GM21526 (cell line): ENCODE results near the gene FBXL4.
"Not testable (repeated sequence)": the region's sequence is repeated elsewhere in the genome, so short reads cannot be mapped to it uniquely, and the experiment has no call there.

ENCODE experiments used
- ATAC-seq: cut with Tn5 transposase; IDR thresholded peaks from one replicate; pipeline ENCODE4 v1.9.1; 2021; ENCODE audit warnings: moderate library complexity; ENCODE audit not compliant: unreplicated experiment, low FRiP score

The FBXL4 gene

DNA sequence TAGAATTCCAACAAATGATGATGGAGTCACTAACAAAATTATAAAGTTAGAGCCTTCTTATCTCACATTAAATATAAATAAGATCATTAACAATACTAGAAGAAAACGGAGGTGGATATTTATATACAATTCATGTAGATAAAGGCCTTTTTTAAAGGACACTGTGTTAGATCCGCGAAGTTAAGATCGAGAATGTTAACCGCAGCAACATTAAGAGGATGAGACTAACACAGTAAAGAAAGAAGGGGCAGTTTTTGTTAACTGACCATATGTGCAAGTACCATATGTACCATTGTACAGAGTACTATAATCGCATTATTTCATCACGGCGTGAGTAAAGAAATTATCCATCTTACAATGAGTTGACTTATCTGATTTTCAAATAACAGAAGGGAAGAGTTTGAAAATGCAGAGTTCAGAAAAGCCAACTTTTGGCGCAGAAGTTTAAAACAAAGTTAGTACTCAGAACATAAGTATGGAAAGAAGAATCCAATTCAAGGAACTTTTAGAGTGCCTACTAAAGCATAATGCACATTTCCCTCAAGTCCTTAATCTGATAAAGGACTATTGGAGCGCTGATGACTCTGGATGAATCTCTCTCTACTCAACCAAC, 1.4 kb downstream of the FBXL4 start:
- no peak for ATAC-seq

DNA sequence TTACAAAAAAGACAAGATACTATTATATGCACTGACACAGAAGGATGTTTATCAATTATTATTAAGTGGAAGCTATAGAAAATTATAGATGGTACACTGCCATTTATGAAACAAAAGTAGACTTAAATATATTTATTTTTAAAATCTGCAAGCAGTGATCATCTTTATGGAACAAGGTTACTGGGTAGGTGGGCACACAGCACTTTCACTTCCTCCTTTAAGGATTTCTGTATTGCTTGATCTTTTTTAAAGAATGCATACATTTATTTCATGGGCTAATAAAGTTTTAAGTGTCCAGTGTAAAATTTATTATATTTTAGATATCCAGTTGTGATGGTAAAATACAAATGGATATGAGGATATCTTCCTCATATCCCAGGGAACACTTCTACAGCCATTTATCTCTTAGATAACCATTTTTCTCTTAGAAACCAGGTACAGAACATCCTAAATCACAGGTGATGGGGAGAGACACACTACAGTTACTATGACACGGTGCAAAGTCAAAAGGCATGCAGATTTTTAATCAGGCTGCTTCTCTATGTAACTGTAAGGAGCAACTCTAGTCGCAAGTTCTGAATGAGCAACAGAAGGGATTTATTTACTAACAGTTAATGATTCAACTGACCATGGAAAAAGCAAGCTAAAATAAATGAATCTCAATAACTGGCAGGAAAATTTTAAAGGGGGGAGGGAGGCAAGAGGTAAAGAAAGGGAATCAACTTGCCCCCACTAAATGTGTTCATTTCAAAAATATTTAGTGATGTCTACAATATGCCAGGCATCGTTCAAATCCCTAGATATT, 2.2 kb downstream of the FBXL4 start:
- ATAC-seq, result no peak

DNA sequence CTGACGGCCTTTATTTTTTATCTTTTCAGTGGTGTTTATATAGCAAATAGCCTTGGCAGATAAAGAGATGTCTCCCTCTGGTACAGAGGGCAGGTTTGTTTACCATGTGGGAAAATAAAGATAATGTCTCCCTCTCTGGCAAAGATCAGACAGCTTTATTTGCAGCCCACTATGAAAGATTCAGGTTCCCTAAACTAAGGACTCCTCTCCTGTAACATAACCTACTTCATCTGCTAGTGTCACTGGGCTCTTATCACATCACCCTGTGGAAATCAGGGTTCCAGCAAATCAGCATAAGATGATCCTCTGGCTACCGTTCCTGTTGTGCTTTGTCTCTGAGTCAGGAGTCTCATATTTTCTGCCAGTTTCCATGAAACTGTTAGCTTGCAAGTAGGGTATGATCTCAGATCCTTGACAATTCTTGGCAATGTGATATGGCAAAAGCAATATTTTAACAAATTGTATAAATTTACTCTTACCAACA, 3.1 kb downstream of the FBXL4 start:
- ATAC-seq, result no peak

DNA sequence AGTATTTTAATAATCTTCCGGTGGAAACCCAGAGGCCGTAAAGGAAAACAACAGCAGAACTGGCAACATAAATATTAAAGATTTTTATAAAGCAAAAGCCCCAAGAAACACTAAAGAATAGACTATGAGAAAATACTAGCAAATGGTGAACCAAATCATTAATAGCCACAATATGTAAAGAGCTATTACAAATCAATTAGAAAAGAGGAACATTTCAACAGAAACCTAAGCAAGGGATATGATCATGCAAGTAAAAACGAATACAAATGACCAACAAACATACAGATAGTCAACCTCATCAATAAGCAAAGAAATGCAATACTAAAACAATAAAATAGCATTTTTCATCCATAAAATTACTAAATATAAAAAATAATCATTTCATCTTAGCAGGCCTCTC, 3.6 kb downstream of the FBXL4 start:
- no peak for ATAC-seq

DNA sequence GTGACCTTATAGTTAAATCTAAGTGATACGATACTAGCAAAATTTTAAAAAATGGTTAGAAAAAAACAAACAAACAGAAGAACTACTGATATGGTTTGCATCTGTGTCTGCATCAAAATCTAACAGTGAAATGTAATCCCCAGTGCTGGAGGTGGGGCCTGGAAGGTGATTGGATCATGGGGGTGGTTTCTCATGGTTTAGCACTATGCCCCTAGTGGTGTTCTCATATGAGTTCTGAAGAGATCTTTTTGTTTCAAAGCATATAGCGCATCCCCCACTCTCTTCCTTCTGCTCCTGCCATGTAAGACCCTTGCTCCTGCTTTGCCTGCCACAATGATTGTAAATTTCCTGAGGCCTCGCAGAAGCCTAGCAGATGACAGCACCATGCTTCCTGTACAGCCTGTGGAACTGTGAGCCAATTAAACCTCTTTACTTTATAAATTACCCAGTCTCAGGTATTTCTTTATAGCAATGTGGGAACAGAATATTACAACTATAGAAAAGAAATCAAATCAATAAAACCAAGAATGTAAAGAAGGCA, 5.4 kb downstream of the FBXL4 start:
- no peak for ATAC-seq

DNA sequence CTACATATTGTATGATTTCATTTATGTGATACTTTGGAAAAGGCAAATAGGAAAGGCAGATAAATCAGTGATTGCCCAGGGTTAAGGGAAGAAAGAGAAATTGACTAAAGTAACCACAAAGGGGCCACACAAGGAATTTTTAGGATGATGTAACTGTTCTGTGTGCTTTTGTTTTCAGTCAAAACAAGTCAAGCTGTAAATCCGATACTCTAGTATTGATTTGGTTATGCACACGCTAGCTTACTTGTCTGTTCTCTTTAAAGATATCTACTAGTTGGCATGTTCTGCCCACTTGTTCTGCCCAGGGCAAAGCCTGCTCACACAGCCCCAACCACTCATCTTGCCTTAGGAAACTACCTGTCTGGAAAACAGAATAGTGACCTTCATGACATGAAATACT, 6.4 kb downstream of the FBXL4 start:
- no peak for ATAC-seq

DNA sequence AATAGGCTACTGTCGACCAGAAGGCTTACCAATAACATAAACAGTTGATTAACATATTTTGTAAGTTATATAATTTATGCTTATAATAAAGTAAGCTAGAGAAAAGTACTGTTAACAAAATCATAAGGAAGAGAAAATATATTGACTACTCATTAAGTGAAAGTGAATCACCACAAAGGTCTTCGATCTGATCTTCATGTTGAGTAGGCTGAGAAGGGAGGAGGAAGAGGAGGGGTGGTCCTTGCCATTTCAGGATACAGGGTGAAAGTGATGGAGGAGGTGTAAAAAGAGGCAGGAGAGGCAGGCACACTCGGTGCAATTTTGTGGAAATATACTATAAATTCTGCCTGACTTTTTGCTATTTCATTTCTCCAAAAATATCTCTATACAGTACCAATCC, 10.4 kb downstream of the FBXL4 start:
- no peak for ATAC-seq

DNA sequence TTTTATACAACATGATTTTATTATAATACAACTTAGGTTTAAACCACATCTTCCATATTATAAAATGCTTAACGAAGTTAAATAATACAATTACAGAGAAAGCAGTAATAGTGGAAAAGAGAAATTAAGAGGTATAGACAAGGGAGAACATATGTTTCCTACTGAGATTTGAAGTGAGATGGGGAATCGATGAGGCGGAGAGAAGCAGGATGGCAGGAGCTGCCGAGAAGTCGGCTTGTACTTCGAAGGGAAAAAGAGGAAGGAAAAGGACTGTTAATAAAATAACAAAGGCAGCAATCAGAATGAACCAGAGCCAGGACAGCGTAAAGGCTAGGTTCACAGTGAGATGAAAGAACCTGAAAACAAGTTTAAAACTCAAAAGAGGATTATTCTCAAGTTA, 15.4 kb downstream of the FBXL4 start:
- ATAC-seq, result no peak

DNA sequence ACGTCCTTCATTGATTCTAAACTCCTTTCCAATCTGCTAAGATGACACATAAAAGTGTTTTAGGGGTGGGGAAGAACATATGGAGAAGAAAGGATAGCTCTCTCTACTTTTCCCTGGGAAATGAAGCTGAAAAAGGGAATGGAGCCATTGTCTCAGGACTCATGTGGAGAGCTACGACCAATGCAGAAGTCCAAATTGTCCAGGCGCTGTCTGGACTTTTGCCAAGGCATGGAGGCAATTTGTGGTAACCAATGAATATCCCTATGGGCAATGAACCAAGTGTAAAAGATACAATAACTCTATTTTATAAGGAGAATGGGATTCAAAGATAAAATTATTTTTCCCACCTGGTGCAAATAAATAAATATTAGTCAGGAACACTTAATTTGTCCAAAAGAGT, 16.1 kb downstream of the FBXL4 start:
- no peak for ATAC-seq

DNA sequence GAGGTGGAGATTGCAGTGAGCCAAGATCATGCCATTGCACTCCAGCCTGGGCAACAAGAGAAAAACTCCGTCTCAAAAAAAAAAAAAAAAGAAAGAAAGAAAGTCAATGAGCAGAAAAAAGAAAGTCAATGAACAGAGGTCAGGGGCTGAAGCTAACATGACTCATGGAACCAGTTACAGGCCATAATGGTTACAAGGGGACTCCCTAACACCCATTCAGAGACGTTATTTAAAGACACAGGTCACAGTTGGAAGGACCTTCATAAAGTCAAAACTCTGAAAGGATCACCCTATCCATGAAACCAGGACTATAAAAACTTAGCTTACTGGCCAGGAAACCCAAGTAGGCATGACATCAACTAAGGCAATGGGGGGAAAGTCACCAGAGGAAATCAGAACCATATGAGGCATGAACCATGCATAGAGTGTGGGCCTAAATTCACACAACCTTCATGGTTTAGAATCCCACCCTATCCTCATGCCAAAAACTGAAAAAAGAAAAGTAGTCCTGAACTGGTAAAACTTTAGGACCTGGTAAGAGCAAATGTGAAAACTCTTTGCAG, 18.2 kb downstream of the FBXL4 start:
- ATAC-seq, result no peak

DNA sequence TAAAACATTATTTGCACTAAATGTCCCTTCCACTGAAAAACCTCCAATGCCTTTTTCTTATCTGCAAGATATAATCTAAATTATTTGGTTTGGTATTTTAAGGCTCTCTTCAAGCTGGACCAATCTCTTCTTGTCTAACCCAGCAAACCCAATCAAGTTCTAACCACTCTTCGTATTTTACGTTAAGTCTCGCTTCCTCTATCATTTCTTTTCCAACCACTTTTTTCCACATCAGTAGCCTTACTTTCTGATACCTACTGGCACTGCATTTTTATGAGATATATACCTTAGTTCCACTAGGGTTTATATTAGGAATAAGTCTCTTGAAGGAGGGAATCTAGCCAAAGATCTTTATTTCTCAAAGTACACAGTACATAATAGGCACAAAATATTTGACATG, 19.1 kb downstream of the FBXL4 start:
- ATAC-seq, result no peak

DNA sequence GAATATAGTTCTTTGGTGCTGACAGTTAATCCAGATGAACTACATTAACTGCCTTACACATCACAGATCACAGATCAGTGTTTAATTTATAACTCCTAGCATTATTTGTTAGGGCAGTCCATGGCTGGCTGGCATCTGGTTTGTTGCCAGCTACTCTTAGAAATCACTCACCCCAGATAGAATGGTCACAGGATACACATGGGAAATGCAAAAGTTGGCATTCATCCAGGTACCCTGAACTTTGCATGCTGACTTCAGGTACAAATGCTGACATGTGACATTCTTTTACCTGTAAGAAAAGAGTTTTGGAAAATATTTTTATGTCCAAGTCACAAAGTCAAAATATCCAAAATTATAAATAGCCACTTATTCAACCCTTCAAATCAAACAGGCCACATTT, 20.2 kb downstream of the FBXL4 start:
- ATAC-seq, result no peak

DNA sequence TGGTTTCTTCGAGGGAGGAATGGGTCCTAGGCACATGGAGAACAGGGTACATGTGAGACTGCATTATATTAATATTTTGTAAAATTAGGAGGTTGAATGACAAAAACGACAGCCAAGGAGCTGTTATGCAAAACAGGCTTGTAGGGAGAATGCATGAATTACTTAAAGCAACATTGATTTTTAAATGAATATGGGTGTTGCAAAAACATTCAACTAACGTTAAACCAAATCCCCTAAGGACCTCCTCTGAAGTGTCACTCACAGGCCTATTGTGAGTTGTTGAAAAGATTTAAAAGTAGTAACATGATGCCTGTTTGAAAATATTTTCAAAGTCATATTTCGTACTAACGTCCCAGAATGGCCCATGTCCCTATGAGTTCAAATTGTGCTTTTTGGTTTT, 21.9 kb downstream of the FBXL4 start:
- no peak for ATAC-seq

DNA sequence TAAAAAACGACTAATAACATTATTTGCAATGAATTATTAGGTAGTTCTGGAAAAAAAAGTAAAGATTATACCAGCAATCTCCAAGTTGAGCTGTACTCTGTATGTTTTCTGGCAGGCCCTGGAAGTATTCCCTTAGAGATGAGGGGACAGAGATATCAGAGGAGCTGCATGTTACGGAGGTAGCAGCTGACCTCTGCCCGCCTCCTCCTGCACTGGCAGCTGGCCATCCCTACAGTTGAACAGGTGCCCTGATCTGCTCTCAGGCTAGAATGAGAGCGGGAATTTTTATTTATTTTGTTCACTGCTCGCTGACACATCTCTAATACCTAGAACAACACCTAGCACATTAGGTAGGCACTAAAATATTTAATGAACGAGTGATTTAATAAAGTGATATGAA, 23.1 kb downstream of the FBXL4 start:
- no peak for ATAC-seq

DNA sequence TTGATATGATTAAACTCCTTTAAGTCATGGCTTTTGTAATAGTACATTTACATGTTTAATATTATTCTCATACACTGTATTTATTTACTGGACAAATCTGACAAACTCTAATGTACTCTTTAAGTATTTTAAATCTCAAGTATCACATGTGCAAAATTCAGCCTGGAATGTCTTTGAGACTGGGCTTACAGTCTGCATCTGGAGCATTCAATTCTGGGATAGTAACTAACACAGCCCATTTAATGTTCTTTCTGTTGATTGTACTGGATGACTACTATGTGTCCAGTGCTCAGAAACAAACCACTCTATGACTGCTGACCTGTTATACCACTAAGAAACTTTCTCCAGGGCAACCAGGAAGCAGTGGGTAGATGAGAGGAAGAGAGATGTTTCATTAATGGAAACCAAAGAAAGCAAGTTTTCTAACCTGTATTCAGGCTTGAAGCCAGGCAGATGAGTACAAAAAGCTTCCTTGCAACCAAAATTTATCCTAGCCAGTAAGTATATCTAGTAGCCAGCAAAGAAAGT, 26.8 kb downstream of the FBXL4 start:
- ATAC-seq, result peak; percentile 88

DNA sequence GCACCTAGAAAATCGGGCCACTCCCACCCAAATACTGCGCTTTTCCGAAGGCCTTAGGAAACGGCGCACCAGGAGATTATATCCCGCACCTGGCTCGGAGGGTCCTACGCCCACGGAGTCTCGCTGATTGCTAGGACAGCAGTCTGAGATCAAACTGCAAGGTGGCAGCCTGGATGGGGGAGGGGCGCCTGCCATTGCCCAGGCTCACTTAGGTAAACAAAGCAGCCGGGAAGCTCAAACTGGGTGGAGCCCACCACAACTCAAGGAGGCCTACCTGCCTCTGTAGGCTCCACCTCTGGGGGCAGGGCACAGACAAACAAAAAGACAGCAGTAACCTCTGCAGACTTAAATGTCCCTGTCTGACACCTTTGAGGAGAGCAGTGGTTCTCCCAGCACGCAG, 36.8 kb downstream of the FBXL4 start:
- ATAC-seq, result not testable (repeated sequence)

DNA sequence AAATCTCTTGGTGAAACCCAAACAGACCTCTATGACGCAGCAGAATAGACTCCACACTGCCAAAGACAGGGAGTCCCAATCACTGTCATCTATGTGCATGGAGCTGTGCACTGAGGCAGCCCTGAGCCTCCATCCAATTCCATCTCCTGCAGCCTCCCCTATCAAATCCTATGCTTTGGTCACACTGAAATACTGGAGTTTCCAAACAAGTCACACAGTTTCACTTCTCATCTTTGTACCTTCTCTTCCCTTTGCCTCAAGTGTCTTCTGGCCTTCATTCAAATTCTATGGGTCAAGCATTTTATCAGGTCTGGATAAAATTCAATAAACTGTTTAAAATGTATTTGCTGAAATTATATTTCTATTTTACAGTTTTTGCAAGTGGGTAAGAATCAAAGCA, 38.5 kb downstream of the FBXL4 start:
- ATAC-seq, result no peak

DNA sequence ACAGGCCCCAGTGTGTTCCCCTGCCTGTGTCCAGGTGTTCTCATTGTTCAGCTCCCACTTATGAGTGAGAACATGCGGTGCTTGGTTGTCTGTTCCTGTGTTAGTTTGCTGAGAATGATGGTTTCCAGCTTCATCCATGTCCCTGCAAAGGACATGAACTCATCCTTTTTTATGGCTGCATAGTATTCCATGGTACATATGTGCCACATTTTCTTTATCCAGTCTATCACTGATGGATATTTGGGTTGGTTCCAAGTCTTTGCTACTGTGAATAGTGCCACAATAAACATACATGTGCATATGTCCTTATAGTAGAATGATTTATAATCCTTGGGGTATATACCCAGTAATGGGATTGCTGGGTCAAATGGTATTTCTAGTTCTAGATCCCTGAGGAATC, 41.4 kb downstream of the FBXL4 start:
- not testable (repeated sequence) for ATAC-seq

DNA sequence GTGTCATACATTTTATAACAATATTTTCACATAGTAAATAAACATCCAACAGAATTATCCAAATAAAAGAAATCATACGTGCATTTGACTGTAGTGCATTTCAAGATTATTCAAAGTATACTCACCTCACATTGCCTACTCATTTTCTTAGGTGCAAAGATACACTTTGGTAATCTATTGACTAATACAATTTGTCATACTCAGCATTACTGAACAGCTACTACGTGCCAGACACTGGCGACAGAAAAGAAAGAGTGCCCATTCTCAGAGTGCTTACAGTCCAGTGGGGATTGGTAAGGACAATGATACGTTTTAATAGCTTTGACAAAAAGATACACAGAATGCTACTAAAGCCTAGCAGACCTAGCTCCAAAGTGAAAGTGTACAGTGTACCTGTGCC, 42.0 kb downstream of the FBXL4 start:
- ATAC-seq, result no peak

DNA sequence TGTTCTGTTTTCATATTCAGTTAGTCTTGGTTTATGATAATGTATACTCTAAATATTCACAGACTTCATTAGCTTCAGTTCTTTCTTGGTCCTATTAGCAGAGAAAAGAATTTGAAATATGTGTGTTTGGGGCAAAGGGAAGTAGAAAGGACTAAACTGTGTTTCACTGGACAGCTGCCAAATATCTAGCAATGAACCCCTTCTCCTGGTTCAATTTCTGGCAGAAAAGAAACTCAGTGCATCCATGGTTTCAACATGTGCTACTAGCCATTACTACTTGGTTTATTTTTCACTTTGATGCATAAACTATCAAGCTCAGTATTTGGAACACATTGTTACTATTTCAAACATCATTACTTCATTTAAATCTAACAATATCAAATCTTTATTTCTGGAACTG, 43.6 kb downstream of the FBXL4 start:
- ATAC-seq, result no peak

DNA sequence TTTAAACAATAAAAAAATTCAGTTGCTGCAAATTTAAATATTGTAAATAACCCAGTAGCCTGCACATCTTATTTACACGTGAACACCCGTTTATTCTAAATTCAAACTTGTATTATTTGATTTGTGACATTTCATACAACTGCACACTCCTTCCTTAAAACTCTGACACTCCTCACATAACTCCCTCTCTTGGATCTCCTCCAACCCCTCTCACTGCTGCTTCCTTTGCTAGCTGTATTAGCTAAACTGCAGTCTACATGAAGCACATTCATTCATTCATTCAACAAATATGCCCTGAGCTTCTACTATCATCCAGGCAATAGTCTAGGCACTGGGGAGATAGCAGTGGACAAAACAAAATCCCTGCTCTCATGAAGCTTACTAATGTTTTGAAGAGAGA, 47.0 kb downstream of the FBXL4 start:
- no peak for ATAC-seq
